ENCODE results near the gene TRAF2. TPM values are rescaled to one million over a fixed set of nuclear protein-coding genes. Genes with fewer than 3 reads are reported as not detected.

Gene TRAF2
- total and polyA plus RNA-seq, 2 donors (not counting 3 experiments of a cell fraction or from before 2014, with no cell fraction given), result 10.9 to 23.1 TPM

GRCh38 chr9:136946228-136947027 is 60.1 kb downstream of the TRAF2 start:
- intact Hi-C loops (cut with micrococcal nuclease), result loop anchor here (5.0 kb wide), 1 partner anchor 46 kb away; the partner anchor contains the start of gene PAXX
- Histone ChIP-seq H2AFZ (ENCODE audit: low read depth, low read length) (no peak overlapping the region), H4K20me1 (replicated peaks; ENCODE audit: control insufficient read depth, extremely low read depth, insufficient read depth, low read length) (no peaks in the 10 kb centered on the region)

More at GRCh38 chr9:136946228-136947027, 60.1 kb downstream of the TRAF2 start:
- H3K79me2 ChIP-seq (ENCODE audit: control insufficient read depth, insufficient read depth, low read length), result peaks cover 25% of the 10 kb centered on the region
- peaks cover 2 to 12% of the 10 kb centered on the region in 2 experiments for H3K36me3 ChIP-seq (ENCODE audit: control insufficient read depth in 2 of 2, extremely low read depth in 1 of 2, insufficient read depth in 2 of 2, low read length in 2 of 2)
- POLR2A ChIA-PET, result no interaction called here
- no peak for DNase-seq (ENCODE audit: low read depth, low spot score)
- no peaks in the 10 kb centered on the region for H3K27me3 ChIP-seq (ENCODE audit: control insufficient read depth in 2 of 2, insufficient read depth in 2 of 2, low read length in 2 of 2)
- CTCF ChIA-PET, result interaction anchor here (0.8 to 2.4 kb wide), 3 partner anchors 83 to 100 kb away, joined by 3 to 111 read pairs (median 10); partner anchors contain the start of gene NPDC1
- no TSS peak for BruUV-seq (replicated peaks)
- H3K4me1 ChIP-seq (ENCODE audit: control insufficient read depth, extremely low read depth, insufficient read depth, low read length), result peaks cover 5% of the 10 kb centered on the region
- no peak overlapping the region for H3K4me3 ChIP-seq (replicated peaks in 1 of 3; ENCODE audit: insufficient read depth in 1 of 3, low read depth in 1 of 3, low read length in 3 of 3)
- no peak overlapping the region for H3K27ac ChIP-seq (ENCODE audit: insufficient read depth, low read depth, low read length)
- TF ChIP-seq EZH2 (IDR thresholded peaks at IDR 0.05; ENCODE audit: borderline replicate concordance, low read depth, low read length, severe bottlenecking), result no peak
- TF ChIP-seq POLR2A (IDR thresholded peaks at IDR 0.05; ENCODE audit: low read depth, low read length), result no peak
- TF ChIP-seq GATA2 (IDR thresholded peaks at IDR 0.05; ENCODE audit: insufficient read depth, insufficient read length, low read depth, low read length), result no peak
- TF ChIP-seq MAX (IDR thresholded peaks at IDR 0.05; ENCODE audit: insufficient read depth, insufficient read length), result no peak
- TF ChIP-seq MYC (IDR thresholded peaks at IDR 0.05; ENCODE audit: low read depth, low read length), result no peak
- TF ChIP-seq FOS (IDR thresholded peaks at IDR 0.05; ENCODE audit: borderline replicate concordance, insufficient read depth, low read length), result no peak
- no peak for TF ChIP-seq JUN (IDR thresholded peaks at IDR 0.05; ENCODE audit: borderline replicate concordance, insufficient read depth, insufficient read length, low read depth)
- no peak overlapping the region for H3K9ac ChIP-seq (replicated peaks; ENCODE audit: extremely low read depth, insufficient read depth, low read length)
- no peak overlapping the region for H3K4me2 ChIP-seq (ENCODE audit: insufficient read depth, low read length)
- dilution Hi-C loops (cut with MboI; ENCODE audit: extremely low pct_ligation_motif_present, low sequenced_read_pairs), result loop anchor here (25.0 kb wide), 1 partner anchor 134 kb away; the partner anchor contains the start of gene RABL6
- no peaks in the 10 kb centered on the region for H3K9me3 ChIP-seq (replicated peaks; ENCODE audit: control insufficient read depth, insufficient read depth, low read length)
- FAIRE-seq, result no peak
- H3K9me1 ChIP-seq (replicated peaks; ENCODE audit: control insufficient read depth, extremely low read depth, insufficient read depth, low read length), result no peaks in the 10 kb centered on the region
